Measurements from ENCODE around the gene KIF26A. TPM values are rescaled to one million over a fixed set of nuclear protein-coding genes. Genes with fewer than 3 reads are reported as not detected.

The KIF26A gene
- total RNA-seq, 1 donor: not detected

DNA sequence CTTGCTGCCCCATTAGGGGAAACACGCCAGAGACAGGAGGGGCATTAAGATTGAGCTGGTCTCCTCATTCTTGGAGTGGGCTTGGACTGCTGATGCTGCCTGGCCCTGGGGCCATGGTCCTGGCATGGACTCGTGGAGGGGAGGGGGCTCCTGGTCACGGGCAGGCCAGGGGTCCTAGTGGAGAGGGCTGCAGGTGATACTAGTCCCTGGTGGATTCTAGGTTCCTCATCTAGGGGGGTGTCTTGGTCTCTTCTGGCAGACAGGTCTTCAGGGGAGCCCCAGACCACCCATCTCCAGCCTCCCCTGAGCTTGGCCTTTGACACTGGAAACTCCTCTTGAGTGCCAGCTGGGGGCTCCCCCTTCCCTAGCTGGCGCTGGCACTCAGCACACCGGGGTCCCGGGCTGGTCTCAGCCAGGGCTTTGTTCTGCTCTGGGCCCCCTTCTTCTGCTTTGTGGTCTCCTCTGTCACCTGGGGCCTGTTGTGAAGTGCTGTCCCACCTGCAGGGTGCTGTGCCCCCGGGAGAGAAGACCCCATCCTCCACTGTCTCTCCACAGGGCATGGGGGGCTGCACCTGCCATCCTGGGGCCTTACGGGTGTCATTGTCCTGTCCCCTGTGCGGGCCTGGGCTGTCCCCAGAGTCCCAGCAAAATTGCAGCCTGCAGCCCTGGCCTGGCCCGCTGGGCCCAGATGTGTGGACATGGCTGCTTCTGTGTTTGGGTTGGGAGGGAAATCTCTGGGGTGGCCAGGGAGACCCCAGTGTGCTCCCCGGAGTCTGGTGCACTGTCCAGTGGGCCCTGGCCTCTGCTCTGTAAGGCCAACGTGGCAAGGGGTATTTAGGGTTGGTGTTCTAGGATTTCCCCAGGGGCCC lies 2.3 kb downstream of the KIF26A start:
- no peaks in the 10 kb centered on the region for H3K36me3 ChIP-seq (ENCODE audit: insufficient read depth, low read length)
- no peaks in the 10 kb centered on the region for H3K9me3 ChIP-seq (ENCODE audit: low read depth, low read length)
- no peaks in the 10 kb centered on the region for H3K79me2 ChIP-seq (ENCODE audit: insufficient read depth, low read length)
- peak; percentile 89 for DNase-seq (ENCODE audit: insufficient read length, low spot score, missing footprints)
- TF ChIP-seq, protein P1, sequence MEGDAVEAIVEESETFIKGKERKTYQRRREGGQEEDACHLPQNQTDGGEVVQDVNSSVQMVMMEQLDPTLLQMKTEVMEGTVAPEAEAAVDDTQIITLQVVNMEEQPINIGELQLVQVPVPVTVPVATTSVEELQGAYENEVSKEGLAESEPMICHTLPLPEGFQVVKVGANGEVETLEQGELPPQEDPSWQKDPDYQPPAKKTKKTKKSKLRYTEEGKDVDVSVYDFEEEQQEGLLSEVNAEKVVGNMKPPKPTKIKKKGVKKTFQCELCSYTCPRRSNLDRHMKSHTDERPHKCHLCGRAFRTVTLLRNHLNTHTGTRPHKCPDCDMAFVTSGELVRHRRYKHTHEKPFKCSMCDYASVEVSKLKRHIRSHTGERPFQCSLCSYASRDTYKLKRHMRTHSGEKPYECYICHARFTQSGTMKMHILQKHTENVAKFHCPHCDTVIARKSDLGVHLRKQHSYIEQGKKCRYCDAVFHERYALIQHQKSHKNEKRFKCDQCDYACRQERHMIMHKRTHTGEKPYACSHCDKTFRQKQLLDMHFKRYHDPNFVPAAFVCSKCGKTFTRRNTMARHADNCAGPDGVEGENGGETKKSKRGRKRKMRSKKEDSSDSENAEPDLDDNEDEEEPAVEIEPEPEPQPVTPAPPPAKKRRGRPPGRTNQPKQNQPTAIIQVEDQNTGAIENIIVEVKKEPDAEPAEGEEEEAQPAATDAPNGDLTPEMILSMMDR (IDR thresholded peaks at IDR 0.05; ENCODE audit: extremely low read depth, low read depth, low read length): no peak
- H3K4me2 ChIP-seq (ENCODE audit: insufficient read depth, low read length): no peak overlapping the region
- no peaks in the 10 kb centered on the region for H4K20me1 ChIP-seq (ENCODE audit: insufficient read depth, low read length)
- H3K27me3 ChIP-seq (ENCODE audit: insufficient read depth, low read length): peaks cover 26% of the 10 kb centered on the region
- H3K27ac ChIP-seq (ENCODE audit: low read depth, low read length): no peak overlapping the region
- no peaks in the 10 kb centered on the region for H3K4me1 ChIP-seq (ENCODE audit: insufficient read depth, low read length)
- no peak overlapping the region for H2AFZ ChIP-seq (ENCODE audit: low read length)
- H3K4me3 ChIP-seq (ENCODE audit: insufficient read depth, low read length): no peak overlapping the region

DNA sequence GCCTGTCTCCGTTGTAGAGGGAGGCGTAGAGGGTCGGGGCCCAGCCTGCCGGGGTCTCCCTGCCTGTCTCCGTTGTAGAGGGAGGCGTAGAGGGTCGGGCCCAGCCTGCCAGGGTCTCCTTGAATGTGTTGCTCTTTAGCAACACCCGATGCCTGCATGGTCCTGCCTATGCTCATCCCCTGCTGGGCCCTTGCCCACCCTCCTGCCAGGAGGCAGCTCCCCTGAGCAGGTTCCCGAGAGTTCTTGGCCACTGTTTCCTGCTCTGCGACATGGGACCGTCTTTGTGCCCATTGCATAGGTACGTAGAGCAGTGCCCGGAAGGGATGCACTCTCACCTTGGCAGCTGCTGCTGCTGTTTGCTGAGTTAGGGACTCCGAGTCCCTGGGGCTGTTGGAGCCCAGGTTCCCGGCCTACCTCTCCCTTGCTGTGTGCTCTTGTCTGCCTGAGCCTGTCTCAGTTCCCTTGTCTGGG lies 3.3 kb downstream of the KIF26A start:
- no peaks in the 10 kb centered on the region for H3K9me3 ChIP-seq (ENCODE audit: low read depth, low read length)
- peaks cover 19% of the 10 kb centered on the region for H3K27me3 ChIP-seq (ENCODE audit: insufficient read depth, low read length)
- H2AFZ ChIP-seq (ENCODE audit: low read length): no peak overlapping the region
- H3K4me1 ChIP-seq (ENCODE audit: insufficient read depth, low read length): no peaks in the 10 kb centered on the region
- no peaks in the 10 kb centered on the region for H3K36me3 ChIP-seq (ENCODE audit: insufficient read depth, low read length)
- H4K20me1 ChIP-seq (ENCODE audit: insufficient read depth, low read length): no peaks in the 10 kb centered on the region
- H3K4me2 ChIP-seq (ENCODE audit: insufficient read depth, low read length): no peak overlapping the region
- TF ChIP-seq, protein P1 (IDR thresholded peaks at IDR 0.05; ENCODE audit: extremely low read depth, low read depth, low read length): no peak
- H3K4me3 ChIP-seq (ENCODE audit: insufficient read depth, low read length): no peak overlapping the region
- no peak overlapping the region for H3K27ac ChIP-seq (ENCODE audit: low read depth, low read length)
- peak; percentile 88 for DNase-seq (ENCODE audit: insufficient read length, low spot score, missing footprints)
- H3K79me2 ChIP-seq (ENCODE audit: insufficient read depth, low read length): no peaks in the 10 kb centered on the region

- Histone ChIP-seq H3K4me1 (ENCODE audit: insufficient read depth, low read length) (no peaks in the 10 kb centered on the region), H3K79me2 (ENCODE audit: insufficient read depth, low read length) (no peaks in the 10 kb centered on the region), H2AFZ (ENCODE audit: low read length) (no peak overlapping the region), H3K36me3 (ENCODE audit: insufficient read depth, low read length) (no peaks in the 10 kb centered on the region), H4K20me1 (ENCODE audit: insufficient read depth, low read length) (no peaks in the 10 kb centered on the region), H3K9me3 (ENCODE audit: low read depth, low read length) (no peaks in the 10 kb centered on the region), H3K4me2 (ENCODE audit: insufficient read depth, low read length) (no peak overlapping the region), H3K27me3 (ENCODE audit: insufficient read depth, low read length) (peaks cover 12% of the 10 kb centered on the region), H3K4me3 (ENCODE audit: insufficient read depth, low read length) (no peak overlapping the region), H3K27ac (ENCODE audit: low read depth, low read length) (no peak overlapping the region)
- TF ChIP-seq, protein P1 (IDR thresholded peaks at IDR 0.05; ENCODE audit: extremely low read depth, low read depth, low read length): no peak
- peak; percentile 47 for DNase-seq (ENCODE audit: insufficient read length, low spot score, missing footprints)
Observed at GRCh38 chr14:104142136-104142945, 4.0 kb downstream of the KIF26A start.
